Left hindlimb (tissue), 1 donor: ENCODE results near the gene CEP43.
A peak's percentile ranks its signal among the peaks of the same experiment; 100 is the strongest.
"Not testable (repeated sequence)": the region's sequence is repeated elsewhere in the genome, so short reads cannot be mapped to it uniquely, and the experiment has no call there.

Source experiments
- DNase-seq: peaks from one replicate; pipeline ENCODE4 v3.0.0-alpha.2; 2018

CEP43 gene, protein sequence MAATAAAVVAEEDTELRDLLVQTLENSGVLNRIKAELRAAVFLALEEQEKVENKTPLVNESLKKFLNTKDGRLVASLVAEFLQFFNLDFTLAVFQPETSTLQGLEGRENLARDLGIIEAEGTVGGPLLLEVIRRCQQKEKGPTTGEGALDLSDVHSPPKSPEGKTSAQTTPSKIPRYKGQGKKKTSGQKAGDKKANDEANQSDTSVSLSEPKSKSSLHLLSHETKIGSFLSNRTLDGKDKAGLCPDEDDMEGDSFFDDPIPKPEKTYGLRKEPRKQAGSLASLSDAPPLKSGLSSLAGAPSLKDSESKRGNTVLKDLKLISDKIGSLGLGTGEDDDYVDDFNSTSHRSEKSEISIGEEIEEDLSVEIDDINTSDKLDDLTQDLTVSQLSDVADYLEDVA

DNA sequence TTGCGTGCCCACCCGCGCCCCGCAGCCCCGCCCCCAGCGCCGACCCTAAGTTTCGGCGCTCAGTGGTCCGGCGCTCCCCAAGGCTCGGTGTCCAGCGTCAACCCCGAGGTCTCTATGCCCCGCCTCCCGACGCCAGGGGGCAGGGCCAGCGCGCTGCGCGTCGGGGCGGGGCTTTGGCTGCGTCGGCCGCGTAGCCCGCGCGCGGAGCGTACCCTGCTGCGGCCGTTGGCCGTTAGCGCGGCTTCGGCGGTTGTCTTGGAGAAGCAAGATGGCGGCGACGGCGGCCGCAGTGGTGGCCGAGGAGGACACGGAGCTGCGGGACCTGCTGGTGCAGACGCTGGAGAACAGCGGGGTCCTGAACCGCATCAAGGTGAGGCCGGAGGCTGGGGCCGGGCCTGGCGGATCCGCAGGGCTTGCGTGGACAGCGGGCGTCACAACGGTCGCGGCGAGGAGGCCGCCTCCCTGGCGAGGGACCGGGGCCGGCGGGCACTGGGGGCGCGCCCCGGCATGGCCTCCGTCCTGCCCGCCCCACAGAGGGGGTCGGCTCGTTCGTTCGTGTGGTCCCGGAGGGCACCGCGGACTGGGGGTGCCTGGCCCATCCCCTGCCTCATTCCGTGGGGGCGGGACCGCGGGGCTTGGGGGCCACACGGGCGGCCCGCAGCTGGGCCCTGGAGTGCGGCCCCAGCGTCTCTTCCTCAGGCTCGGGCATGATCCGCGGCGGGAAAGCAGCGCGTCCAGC is at the start of gene CEP43:
CEP43 (plus strand) TSS at position 253 of the 739 bp plus-strand sequence; CDS start at position 269, 16 bp downstream.
- DNase-seq = peak; percentile 98

DNA sequence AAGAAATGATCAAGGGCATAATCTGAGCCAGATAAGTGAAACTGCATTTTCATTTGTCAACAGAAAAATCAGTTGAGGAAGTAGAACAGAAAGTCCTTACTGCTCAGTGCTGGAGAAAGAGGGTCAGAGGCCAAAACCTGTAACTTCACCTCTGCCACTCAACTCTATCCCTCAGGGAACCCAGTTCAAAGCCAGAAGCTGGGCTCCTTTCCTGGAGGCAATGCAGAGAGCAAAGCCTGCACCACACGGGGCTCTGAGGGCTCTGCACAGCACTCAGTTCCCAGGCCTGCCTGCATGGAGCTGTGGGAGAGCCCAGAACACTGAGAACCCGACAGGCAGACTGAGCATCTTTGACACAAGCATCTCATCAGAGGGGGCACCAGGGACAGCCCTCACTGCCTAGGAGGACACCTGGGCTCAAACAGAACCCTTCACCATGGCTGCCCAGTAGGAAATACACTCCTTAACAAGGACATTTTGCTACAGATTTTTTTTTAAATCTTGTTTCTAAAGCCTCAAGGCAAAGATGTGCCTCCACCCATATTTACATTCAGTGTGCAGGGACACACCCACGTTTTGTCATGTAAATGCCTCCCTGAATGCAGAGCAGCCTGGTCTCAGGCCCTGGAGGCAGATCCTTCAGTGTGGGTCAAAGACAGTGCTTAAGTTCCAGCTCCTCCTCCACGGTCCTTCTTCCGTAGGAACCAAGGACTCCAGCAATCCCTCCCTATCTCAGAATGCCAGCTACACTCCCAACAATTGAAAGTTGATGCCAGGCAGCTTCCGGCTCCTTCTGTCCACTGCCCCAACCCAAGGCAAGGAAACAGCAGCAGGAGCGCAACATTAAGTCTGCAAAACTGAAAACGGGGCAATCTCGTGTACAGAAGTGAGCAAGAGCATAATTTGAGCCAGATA is 49.4 kb upstream of the CEP43 start:
- no peak for DNase-seq

DNA sequence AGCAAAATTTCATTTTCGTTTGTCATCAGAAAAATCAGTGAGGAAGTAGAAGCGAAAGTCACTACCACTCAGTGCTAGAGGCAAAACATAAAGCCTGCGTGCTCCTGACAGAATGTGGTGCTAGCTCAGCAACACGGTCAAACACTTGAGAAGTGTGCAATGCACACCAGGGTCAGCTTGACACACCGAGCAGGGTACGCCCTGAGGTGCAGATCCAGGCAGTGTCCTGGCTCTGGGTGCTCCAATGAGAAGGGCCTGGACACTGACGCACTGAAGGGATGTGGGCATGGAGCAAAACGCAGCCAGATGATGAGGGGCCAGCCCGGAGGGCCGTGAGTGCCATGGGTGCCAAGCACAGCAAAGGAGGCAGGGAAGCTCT is 48.8 kb upstream of the CEP43 start:
- no peak for DNase-seq

DNA sequence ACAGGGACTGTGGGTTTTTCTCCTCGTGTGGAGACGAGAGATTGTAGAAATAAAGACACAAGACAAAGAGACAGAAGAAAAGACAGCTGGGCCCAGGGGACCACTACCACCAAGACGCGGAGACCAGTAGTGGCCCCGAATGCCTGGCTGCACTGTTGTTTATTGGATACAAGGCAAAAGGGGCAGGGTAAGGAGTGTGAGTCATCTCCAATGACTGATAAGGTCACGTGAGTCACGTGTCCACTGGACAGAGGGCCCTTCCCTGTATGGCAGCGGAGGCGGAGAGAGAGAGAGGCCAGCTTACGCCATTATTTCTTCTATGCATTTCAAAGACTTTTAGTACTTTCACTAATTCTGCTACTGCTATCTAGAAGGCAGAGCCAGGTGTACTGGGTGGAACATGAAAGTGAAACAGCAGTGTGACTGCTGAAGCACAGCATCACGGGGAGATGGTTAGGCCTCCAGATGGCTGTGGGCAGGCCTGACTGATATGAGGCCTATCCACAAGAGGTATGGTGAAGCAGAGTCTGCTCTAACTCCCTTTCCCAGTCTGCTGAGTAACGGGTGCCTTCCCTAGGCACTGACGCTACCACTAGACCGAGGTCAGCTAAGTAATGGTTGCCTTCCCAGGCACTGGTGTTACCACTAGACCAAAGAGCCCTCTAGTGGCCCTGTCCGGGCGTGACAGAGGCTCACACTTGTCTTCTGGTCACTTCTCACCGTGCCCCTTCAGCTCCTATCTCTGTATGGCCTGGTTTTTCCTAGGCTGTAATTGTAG is 48.1 kb upstream of the CEP43 start:
- not testable (repeated sequence) for DNase-seq

DNA sequence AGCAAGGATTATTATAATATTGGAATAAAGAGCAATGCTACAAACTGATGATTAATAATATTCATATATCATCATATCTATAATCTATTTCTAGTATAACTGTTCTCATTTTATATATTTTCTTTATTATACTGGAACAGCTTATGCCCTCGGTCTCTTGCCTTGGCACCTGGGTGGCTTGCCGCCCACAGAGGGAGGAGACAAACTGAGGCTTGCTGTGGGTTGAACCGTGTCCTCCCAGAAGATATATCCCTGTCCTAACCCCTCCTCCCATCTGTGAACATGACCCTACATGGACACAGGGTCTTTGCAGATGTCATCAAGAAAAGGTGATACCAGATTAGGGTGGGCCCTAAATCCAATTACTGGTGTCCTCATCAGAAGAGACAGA is 47.5 kb upstream of the CEP43 start:
- no peak for DNase-seq

DNA sequence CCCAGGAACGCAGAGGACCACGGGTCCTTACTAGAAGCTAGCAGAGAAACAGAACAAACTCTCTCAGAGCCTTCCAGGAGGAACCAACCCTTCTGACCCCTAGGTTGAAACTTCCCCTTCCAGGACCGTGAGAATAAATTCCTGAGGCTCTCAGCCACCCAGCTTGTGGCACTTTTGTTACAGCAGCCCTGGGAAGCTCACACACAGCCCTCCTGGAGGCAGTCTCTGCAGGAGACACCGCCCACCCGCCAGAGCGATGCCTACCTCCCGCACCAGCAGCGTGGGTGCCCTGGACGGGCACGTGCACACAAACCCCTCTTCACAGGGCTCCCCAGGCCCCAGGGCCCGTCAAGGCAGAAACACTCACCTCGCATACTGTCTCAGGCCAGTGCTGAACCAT is 47.1 kb upstream of the CEP43 start:
- DNase-seq = no peak

DNA sequence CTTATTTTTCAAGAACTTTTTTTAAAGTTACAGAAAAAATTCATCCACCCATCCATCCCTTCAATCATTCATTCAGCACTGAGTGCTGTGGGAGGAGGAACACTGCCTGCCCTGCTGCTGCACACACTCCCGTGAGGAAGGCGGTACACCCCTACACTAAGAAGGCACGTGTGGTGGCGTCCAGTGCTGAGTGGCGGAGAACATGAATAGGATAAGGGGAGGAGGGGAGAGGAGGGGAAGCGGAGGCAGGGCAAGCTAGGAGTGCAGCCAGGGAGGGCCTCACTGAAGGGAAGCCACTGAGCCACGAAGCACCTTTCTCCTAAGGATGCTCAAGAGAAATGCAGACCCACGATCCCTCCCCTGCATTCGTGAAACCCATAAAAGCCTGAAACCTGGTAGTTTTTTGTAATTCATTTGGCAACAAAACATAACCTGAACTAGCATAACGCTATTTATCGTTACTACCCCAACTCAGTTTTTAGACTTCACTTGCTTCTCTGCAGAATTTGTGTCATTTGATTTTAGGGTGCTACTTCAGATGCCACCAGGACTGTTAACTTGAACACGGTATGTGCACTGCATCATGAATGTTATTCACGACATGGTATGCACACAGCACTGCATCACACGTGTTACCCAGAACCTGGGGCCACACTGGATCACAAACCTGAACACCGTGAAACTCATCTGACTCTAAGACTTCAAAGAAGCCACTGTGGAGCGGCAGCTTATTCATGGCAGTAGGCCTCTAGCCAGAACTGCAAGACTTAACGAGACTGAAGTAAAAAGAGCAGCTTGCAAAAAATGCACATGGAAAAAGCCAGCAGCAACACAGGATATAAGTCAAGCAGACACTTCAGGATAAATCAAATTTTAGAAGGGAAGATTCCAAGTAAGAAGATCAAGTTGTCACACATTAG is 46.4 kb upstream of the CEP43 start:
- DNase-seq = no peak

DNA sequence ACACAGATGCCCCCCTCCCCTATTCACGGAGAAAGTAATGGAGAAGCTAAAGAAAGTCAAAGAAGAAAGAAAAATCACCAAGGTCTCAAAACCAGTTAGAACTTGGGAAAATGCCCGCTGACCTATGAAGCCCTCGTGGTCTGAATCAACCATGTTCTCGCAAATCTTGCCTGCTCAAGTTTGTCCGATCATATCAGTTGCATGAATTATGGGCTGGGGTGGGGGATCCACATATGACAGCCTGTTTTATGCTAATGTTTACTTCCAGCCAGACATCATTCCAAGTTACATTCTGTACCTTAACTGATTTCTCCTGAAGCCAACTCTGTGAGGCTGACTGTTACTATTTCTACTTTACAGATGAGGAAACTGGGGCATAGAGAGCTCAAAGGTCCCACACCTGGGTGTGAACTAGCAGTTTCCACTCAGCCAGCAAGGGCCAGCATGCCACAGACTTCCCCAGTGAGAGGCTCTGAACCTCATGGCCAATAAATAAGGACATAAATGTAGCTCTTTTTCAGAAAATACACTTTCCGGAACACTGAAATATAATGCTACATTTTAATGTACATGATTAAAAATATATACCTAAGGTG is 45.0 kb upstream of the CEP43 start:
- DNase-seq = no peak

DNA sequence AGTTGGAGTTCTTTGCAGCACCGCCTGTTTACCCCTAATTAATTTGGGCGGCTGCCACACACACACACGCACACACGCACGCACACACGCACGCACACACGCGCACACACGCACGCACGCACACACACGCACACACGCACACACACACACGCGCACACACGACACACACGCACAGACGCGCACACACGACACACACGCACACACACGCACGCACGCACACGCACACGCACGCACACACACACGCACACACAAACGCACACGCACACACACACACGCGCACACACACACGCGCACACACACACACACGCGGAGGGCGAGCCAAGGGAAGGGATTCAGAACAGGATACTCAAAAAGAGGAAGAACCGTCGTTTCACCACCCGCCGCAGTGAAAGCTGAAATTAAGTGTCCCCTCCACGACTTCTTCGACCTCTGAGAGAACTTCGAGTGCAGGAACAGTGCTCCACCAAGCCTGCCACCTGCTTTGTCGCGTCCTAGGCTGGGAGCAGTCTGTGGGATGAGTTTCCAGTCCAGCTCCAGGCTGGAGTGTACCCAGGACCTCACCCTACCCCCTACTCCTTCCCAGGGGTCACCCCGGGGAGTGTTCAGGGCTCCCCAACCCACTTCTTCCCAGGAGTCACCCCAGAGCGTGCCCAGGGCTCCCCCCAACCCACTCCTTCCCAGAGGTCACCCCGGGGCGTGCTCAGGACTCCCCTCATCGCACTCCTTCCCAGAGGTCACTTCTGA is 43.9 kb upstream of the CEP43 start:
- DNase-seq = no peak

DNA sequence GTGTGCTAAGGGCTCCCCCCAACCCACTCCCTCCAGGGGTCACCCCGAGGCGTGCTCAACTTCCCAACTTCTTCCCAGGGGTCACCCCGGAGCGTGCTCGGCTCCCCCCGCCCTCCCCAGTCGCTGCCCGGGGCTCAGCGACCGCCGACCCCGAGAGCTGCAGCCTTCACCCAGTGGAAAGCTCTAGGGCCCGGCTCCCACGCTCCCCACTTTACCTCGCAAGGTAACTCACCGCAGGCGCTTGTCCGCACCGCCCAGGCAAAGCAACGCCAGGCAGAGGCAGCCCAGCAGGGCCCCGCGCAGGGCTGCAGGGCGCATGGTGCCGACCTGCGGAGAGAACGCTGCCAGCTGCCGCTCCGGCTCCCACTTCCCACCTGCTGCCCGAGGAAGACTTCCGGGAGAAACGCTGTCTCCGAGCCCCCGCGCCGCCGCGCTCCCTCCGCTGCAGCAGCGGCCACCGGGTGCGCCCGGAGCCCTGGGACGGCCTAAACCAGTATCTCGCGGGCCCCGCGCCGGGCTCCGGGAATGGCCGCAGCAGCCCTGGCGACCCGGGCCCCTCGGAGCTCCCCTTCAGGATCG is 43.2 kb upstream of the CEP43 start:
- DNase-seq = peak; percentile 40

DNA sequence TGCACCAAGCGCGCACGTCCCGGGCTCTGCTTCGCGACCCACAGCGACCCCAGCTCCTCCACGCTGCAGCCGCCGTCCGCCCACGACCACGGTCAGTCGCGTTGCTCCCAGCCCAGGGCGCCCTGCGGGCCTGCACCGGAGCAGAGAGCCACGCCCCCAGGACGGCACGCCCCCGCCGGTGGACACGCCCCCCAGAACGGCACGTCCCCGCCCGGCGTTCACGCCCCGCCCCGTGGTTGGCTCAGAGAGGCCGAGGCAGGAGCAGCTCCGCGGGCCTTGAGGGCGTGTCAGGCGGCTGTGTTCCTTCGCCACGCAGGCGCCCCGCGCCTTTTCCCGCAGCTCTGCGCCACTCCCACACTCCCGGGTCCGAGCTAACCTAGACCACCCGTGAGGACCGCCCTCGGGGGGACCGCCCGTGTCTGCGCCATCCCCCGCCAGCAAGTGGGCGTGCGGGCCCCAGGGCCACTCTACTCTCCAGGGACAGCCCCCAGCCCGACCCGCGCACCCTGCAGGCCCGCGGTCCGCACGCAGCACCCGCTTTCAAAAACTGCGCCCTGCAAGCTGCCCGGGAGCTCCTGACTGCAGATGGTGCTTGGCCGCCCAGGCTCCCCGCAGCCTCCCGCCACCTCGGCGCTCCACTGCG is 42.6 kb upstream of the CEP43 start, which contains the start of gene RNASET2:
RNASET2 (minus strand) TSS at position 107 of the 643 bp plus-strand sequence. CDS start 368 bp downstream, outside the sequence.
- DNase-seq = peak; percentile 96

DNA sequence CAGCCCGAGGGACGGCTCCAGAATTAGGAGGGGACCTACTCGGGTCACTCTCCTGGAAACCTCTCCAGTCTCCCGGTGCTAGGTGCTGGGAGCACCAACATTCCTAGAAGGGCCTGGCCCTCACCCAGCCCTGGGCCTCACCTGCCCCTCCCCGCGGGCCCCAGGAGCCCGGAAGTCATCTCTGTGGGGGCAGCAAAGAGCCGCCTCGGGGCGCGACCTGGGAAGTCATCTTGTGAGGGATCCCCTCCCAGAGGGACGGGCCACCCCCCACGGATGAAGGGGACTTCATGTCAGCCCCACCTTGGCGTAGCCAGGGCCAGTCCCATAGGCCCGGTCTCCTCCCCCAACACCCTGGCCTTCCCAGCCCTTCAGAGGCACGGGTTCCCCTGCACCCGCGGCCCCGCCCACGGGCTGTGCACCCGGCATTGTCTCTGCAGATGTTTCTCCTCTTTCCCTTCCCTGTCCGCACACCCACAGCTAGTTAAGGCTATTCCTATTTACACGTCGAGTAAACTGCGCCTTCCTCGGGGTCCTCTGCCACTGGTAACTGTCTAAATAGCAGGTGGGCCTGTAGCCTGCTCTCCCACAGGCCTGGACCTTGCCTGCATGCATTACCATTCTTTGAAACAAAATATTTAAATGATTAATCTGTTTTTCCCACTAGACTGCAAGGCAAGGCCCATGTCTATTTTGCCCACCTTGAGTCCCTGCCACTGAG is 42.0 kb upstream of the CEP43 start:
- DNase-seq = peak; percentile 72

DNA sequence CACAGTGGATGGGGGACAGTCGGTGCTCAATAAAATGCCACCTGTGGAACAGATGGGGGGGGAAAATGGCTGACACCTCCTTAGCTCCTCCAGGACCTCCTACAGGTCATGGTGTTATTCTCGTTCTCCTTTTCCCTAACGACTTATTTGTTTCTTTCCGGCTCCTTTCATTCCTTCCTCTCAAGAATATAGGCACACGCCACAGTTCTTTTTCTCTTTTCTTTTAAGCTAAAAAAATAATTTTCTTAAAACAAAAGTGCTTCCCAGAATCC is 41.5 kb upstream of the CEP43 start:
- no peak for DNase-seq

DNA sequence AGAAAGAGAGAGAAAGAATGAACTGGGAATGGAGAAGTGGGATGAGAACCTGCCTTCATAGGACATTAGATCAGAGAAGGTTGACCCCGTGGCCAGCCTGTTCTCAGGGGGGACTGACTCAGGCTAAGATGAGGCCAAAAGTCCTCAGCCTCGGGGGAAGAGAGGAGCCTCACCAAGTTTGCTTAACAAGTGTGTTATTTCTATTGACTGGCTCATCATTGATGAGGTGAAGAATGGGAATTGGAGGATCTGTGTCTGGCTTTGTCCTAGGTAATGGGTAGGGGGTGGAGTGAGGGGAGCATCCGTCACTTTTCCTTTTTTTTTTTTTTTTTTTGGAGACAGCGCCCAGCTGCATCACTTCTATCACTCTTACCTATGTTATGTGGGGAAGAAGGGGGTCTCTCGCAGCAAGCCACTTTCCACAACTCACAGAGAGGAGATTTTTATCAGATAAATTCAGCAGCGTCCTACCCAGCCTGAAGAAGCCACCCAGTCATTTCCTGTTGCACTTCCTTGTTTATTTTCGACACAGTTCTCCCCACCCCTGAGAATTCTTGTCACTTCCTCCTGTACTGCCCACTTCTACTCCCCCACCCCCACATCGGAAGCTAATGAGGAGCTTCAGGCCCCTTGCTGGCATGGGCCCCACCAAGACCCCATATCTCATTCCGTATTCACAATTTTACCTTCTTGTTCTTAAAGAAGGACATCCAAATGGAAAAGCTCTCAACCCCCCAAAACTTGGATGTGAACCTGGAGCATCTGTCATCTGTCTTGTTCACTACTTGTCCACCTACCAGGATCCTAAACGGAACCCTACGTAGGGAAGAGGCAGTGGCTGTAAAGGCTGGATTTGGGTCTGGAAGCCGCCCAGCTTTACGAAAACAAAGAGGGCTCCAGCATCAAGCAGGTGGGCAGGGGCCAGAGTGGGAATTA is 40.0 kb upstream of the CEP43 start:
- no peak for DNase-seq

DNA sequence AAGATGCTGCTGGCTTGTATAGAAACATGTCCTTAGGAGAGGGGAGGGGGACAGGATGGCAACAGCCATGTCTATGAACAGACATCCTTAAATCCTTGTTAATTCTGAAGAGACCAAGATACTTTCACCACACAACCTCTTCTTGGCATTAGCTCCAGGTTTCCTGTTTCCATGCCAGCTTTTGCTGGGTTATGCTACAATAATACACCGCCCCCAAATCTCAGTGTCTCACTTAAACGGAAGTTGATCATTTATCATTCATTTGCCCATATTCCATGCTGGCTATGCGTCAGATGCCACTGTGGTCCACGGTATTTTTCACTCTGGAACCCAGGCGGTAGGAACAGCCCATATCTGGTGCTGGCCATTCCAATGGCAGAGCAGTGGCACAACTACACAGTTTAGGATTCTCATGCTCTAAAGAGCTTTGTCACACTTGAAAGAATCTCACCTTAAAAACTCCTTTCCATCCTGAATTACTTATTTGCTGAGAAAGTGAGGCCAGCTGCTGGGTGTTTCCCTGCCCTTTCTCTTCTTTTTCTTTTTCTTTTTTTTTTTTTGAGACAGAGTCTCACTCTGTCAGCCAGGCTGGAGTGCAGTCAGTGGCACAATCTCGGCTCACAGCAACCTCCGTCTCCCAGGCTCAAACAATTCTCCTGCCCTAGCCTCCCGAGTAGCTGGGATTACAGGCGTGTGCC is 39.1 kb upstream of the CEP43 start:
- DNase-seq = no peak

DNA sequence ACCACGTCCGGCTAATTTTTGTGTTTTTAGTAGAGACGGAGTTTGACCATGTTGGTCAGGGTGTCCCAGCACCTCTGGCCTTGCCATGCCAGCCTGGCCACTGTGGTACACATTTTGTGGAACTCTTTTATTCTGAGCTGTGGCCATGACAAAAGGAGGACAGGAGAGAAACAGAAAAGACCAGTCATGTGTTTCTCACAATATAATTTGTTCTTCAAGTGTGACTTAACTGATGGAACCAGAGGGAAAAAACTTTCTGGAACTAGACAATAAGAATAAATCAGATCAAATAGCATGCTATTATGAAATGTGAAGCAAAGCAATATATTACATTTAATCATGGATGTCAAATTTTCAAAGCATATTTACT is 38.6 kb upstream of the CEP43 start:
- DNase-seq = no peak

DNA sequence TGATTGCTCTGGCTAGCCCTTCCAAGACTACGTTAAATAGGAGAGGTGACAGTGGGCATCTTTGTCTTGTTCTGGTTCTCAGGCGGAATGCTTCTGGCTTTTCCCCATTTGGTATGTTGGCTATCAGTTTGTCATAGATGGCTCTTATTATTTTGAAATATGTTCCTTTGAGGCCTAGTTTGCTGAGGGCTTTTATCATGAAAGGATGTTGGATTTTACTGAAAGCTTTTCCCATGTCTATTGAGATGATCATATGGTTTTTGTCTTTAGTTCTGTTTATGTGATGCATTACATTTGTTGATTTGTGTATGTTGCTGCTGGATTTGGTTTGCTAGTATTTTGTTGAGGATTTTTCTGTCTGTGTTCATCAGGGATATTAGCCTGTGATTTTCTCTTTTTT is 32.9 kb upstream of the CEP43 start:
- no peak for DNase-seq
